COLO668 (cell line): ENCODE data around the gene FGFRL1.
A peak's percentile ranks its signal among the peaks of the same experiment; 100 is the strongest.

Source experiments
- DNase-seq: peaks from one replicate; lab custom pipeline; 2025; ENCODE audit not compliant: unreplicated experiment; lab: John Stamatoyannopoulos, UW

Gene FGFRL1, protein sequence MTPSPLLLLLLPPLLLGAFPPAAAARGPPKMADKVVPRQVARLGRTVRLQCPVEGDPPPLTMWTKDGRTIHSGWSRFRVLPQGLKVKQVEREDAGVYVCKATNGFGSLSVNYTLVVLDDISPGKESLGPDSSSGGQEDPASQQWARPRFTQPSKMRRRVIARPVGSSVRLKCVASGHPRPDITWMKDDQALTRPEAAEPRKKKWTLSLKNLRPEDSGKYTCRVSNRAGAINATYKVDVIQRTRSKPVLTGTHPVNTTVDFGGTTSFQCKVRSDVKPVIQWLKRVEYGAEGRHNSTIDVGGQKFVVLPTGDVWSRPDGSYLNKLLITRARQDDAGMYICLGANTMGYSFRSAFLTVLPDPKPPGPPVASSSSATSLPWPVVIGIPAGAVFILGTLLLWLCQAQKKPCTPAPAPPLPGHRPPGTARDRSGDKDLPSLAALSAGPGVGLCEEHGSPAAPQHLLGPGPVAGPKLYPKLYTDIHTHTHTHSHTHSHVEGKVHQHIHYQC

DNA sequence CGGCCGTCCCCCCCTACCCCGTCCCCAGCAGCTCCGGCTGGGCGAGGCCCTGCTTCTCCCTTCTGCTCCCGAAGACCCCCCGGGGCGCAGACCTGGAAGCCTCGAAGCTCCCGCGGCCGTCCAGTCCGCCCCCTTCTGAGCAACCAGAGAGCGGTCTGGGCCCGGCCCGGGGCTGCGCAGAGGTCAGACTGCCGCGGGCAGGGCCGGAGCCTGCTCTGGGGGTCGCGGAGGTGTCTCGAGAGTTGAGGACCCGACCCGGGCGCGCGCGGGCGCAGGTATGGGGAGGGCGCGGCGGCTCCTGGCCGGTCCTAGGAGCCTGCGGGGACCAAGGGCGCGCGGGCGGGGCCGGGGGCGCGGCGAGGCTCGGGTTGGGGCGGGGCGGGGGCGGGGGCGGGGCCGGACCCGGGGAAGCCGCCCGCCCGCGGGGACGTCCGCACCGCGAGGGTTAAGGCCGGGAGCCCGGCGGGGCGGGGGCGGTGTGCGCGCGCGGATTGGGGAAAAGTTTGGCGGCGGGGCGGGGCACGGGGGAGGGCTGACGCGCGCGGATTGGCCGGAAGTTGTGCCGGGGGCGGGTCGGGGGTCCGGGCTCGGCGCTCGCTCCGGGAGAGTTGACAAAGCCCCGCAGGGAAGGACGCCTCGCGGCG lies at the start of gene FGFRL1:
Gene FGFRL1, plus strand, starts transcription at position 605 of the 644 bp plus-strand sequence. CDS start 860 bp downstream, outside the sequence.
- peak; percentile 65 for DNase-seq

DNA sequence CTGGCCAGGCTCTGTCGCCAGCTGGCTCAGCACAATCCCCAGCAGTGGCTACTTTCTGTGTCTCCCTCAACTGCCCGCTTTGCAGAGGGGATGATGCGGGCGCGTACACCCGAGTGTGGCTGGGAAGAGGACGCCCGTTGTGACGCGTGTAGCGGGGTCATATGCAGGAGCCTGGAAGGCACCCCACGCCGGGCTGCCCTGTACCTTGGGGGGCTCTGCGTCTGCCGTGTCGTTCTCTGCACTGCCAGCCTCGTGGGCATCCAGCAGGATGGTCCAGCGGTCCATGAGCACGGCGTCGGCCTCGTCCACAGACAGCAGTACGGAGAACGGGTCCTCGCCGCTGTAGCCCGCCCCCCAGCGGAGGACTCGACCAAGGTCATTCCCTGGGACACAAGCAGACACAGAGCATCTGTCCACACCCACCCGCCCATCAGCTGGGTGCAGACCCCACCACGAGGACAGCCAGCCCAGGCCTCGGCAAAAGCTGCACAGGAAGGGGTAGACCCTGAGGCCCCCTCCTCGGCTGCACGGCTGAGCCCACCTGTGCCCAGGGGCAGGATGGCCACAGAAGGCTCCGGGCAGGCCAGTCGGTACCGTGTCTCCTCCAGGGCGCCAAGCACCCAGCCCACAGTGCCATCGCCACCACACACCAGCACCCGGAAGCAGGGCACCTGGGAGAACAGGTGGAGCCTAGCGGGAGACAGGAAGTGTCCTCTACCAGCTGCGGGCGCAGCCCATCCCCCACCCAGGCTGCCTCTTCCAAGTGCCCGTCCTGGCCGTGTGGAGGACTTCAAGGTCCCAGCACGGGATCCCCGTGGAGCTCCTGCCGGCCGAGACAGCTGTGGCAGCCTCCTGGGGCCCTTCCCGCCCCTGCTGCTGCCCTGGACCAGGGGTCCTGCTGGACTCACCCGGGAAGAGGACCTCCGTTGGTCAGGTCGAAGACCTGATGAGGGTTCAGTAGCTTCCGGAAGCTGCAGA lies 48.9 kb upstream of the FGFRL1 start:
- DNase-seq, result peak; percentile 93

DNA sequence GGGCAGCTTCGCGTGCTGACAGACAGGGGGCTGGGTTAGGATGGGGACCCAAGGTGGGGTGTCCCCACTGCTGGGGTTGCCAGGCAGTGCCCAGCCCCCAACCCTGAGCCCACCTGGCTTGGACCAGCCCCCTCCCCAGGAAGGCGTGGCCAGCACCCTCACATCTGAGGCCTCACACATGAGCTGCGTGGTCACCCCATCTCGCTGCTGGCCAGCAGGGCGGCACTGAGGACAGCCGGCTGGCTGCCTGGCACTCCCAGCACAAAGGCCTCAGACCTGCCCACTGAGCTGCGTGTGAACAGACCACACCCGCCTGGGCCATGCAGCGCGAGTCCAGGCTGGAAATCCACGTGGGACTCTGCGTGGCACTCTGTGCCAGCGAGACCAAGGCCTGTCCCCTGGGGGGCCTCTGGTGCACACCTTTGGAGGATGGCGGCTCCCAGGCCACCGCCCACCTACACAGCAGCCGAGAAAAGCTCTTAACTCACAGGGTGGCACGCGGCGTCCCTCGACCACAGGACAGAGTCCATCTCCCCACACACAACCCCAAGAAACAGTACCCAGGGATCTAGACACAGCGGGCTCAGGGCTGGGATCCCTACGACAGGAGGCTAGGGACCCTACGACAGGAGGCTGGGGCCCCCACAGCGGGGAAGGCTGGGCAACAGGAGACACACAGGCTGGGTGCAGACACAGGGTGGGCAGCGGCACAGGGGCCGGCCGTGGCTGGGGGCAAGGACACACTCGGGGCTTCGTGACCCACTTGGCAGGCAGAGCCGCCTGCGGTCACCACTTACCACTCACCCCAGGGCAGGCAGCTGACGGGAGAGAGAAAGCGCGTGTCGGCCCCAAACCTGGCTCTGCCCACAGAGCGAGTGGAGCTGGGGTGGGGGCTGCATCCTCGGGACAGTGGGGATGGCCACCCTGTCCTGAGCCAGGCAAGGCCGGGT lies 47.9 kb upstream of the FGFRL1 start:
- peak; percentile 39 for DNase-seq

DNA sequence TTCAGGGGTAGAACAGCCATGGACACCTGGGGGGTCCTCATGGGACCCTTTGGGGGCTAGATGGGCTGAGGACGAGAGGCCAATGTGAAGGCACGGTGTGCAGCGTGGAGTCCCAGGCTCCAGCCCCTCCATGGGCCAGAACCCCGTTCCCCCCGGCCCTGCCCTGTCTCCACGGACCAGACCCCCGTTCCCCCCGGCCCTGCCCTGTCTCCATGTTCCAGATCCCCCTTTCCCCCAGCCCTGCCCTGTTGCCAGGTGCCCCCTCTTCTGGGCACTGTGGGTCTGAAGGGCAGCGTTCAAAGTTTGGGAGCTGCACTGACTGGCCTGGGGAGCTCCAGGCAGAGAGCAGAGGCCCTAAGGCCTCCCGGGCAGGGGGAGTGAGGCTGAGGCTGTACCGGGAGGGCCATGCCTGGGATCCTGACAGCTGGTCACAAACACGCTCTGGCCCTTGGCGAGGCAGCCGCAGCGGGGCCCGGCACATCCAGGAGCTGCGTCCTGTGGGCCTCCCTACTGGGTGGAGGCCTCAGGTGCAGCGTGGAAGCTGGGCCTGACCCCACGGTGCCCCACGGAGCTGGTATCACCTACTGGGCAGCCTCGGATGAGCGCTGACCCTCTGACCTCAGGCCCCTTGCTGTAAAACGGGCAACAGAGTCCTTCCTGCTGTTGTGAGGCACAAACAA lies 46.9 kb upstream of the FGFRL1 start:
- DNase-seq, result no peak

DNA sequence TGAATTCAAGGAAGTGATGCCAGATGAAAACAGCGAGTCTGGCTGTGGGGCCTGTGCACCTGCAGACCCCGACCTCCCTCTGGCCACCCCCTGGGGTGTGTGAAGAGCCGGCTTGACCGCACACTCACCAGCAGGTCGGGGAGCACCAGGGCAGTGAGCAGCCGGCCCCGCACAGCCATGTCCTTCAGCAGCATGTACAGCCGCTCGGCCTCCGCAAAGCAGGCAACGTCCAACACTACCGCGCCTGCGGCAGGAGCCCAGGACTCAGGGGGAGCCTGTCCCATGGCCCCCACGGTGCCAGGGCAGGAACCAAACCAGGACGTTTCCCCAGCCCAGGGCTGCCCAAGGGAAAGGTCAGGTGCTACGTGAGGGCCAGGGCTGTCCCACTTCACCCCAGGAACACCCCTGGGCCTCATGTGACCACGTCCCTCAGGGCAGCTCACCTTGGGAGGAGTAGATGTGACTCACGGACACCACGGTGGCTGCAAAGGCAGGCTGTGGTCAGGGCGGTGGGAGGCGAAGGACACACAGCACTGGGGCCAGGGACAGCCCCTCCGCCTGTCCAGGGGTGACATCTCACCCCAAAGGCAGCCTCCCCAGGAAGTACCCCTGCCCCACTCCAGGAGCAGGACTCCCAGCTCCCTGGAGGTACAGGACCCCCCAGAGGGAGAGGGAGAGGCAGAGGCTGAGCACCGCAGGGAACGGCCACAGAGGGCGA lies 46.2 kb upstream of the FGFRL1 start:
- no peak for DNase-seq

DNA sequence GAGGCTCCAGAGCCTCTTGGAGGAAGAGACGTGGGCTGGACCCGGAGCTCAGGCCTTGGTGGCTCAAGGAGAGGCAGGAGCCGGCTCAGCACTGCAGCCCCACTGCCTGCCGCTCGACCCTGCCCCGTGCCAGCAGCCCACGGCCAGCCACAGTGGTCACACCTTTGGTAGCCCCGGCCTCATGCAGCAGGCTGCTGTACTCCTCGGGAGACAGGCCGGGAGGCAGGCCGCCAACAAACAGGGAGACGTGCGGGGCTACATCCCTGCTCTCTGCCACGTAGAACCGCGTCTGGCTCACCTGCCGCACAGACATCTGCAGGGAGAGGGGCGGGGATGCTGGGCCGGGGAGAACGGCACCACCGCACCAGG lies 45.7 kb upstream of the FGFRL1 start:
- DNase-seq, result no peak

DNA sequence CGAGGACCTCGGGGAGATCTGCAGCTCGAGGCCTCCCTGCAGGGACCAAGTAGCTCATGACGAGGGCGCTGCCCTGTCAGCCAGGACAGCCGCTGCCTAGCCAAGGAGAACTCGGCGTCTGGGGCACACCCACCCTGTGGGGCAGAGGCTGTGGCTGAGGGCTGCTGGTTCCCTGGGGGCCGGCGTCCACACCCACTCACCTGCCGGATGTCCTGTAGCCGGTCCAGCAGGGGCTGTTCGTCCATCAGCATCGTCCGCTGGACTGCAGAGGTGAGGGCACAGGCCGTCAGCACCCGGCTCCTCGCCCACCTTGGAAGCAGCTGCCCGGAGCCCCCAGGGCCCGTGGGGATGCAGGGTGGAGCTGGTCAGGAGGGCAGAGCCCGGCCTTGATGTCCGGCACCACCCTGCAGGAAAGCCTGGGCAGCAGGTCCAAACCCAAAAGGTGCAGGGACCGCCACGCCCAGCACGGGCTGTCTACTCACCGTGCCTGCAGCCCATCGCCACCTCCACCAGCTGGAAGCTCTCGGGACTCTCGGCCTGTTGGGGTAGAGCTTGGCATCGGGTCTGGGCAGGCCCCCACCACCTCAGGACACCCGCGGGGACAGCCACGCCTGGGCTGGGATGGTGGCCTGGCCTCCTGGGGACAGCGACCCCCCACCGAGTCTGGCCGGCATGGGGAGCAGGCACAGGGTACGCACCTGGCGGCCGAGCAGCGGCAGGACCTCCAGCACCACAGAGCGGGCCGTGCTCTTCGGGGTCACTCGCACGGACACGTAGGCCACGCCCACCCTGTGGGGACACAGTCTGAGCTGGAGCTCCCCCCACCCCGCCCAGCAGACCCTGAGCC lies 44.9 kb upstream of the FGFRL1 start:
- no peak for DNase-seq

DNA sequence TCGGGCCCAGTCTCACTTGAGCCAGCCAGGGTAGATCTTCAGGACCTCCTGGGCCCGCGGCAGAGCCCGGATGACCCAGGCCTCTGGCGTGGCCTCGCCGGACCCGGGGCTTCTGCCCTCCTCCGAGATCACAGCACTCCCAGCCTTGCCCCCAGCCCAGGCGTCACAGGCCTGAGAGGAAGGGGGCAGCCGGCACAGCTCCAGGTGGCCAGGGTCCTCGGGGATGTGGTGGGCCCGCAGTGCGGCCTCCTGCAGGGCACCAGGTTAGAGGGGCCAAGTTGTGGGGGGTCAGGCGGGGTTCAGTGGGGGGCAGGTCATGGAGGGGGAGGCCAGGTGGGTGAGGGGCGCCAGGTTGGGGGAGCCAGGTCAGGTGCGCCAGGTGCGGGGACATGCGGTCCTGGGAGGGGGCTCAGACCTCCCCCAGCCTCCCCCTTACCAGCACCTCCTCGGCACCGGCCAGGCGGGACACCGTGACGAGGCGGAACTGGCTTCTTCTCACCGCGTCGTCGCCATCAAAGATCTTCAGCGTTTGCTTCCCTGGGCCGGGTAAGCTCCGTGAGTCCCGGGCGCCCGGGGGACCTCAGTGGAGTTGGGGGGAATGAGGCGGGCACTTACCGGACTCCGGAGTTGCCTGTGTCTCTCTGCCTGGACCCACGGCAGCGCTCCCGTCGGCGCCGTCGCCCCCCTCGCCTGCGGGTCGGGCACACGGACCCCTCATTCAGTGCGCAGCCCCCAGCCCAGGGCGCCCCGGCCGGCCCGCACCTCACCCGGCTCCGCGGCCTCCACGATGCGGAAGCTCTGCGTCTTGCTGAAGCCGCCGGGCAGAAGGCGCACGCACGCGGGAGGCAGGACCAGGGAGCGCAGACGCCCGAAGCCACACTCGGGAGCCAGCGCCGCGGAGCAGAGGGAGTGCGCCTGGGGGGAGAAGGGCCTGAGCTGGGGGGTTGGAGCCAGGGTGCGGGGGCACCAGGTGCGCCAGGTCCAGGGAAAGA lies 44.0 kb upstream of the FGFRL1 start:
- no peak for DNase-seq

DNA sequence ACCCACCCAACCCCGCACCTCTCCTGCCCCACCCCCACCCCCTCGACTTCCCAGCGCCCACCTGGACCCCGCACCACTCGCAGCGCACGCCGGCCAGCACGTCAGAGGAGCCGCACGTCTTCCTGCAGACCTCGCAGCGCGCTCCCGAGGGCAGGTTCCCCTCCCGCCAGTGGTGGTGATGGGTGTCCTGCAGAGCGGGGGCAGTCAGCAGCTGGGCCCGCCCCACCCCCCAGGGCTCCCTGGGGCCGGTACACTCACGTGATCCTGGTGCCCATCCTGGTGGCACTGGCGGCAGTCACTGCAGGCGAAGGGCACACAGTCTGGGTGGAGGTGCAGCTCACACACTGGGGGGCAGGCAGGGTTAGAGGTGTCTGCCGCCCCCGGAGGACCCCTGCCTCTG lies 43.2 kb upstream of the FGFRL1 start:
- no peak for DNase-seq

DNA sequence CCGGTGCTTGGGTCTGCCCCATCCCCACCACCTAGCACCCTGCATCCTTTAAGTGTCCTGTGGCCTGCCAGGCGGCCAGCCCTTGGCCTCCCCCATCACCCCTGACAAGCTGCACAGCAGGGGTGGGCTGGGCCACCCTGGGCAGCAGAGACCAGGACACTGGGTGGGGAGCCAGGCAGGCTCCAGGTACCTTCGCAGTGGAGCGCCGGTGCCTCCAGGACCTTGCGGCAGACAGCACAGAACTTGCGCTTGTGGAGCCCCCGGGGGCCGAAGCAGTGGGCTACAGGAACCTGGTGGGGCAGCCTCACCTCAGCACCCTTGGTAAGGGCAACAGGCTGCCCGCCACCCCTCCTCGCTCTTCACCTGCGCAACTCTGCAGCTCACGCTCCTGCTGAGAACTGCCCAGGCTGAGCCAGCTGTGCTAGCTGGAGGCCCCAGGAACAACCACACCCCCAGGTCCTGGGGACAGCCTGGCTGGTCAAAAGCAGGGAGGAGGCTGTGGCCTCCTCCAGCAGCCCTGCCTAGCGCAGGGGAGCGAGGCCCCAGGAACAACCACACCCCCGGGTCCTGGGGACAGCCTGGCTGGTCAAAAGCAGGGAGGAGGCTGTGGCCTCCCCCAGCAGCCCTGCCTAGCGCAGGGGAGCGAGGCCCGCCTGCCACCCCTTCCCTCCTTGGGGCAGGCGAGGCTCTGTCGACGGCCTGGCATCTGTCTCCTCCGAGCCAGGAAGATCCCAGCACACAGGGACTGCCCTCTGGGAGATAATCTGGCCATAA lies 42.6 kb upstream of the FGFRL1 start:
- DNase-seq, result no peak

DNA sequence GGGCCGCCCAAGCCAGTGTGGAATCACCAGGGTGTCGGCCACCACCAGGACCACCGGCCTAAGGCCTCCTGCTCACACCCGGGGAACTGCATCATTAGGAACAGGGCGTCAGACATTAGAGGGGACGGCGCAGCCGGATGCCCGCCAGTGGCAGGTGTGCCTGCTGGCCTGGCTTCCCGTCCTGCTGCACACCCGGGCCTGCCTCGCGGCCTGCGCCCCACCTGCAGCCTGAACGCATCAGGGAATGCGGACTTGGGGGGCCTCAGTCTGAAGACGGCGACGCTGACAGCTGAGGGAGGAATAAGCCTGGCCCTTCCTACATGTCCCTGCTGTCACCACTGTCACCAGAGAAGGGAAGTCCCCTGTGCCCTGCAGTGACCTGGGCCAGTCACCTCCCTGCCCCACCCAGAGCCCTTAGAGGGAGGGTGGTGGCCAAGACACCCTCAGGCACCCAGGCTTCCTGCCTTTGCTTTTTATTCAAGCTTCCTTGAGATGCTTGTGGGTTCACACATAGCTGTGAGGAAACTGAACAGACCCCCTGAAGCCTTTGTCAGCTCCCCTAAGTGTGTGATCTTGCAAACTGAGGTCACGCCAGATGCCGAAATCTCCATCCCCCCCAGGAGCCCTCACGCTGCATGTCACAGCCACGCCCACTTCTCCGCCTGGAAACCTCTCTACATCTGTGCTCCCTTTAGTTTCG lies 41.2 kb upstream of the FGFRL1 start:
- DNase-seq, result no peak

DNA sequence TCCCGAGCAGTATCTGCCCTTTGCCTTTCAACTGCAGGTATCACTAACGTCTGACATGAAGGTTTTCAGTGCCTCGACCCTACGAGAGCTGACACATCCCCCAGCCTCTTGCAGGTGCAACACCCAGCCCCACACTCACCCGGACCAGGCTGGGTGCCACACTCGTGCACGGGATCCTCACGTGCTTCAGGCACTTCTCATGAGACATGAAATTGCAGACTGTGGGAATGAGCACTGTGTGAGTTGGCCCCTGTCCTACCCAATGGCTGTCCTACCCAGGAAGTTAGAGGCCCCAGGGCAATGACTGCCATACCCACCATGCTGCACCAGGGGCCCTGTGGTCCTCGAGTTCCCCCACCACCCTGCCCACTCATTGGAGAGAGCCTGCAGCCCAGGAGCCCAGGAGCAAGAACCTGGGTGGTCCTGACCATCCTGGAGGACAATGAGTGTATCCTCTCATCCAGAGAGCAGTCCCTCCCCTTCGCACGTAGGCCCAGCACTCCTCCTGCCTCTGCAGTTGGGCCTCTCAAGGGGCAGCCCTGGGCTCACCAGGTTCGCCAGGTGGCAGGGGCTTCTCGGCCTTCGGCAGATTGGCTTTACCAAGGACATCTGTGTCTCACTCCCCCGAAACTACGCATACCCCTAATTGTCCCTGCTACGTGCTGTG lies 40.4 kb upstream of the FGFRL1 start:
- no peak for DNase-seq

DNA sequence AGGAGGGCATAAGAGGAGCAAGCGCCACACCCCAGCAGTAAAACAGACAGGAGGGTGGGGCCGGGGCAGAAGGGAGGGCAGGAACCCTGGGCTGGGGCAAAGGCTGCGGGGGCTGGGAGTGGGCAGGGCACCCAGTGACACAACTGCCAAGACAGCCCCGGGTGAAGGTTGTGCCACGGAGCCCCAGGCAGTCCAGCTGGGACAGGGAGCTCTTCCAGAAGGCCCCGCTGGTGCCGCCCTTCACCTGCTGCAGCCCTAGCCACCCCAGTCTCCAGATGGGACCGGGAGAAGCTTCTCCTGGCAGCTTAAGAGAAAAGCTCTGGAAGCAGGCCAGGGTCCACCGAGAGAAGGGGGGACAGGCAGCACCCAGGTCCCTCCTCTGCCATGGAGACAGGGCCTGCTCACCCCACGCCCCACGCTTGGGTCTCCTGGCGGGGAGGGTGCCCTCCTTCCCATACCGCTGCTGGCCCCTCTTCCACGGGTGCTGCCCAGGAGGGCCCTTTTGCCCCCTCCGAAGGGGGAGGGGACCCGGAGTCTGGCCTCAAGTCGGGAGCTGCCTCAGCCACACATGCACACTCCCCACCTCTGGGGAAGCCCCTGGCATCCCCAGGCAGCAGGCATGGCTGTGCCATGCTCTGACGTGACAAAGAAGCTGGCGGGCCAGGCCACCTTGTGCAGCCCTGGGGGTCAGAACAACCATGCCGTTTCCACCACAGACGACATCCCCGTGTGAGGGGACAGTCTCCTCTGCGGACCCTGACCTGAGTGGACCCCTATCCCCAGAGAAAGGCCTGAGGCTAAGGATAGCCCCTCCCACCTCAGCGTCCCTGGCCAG lies 39.5 kb upstream of the FGFRL1 start:
- DNase-seq, result no peak
